ENCODE results near the gene LRFN3. TPM values are rescaled to one million over a fixed set of nuclear protein-coding genes. Genes with fewer than 3 reads are reported as not detected.

LRFN3 gene
- total RNA-seq, 1 experiment from 2014 or later: 15.8 TPM

DNA sequence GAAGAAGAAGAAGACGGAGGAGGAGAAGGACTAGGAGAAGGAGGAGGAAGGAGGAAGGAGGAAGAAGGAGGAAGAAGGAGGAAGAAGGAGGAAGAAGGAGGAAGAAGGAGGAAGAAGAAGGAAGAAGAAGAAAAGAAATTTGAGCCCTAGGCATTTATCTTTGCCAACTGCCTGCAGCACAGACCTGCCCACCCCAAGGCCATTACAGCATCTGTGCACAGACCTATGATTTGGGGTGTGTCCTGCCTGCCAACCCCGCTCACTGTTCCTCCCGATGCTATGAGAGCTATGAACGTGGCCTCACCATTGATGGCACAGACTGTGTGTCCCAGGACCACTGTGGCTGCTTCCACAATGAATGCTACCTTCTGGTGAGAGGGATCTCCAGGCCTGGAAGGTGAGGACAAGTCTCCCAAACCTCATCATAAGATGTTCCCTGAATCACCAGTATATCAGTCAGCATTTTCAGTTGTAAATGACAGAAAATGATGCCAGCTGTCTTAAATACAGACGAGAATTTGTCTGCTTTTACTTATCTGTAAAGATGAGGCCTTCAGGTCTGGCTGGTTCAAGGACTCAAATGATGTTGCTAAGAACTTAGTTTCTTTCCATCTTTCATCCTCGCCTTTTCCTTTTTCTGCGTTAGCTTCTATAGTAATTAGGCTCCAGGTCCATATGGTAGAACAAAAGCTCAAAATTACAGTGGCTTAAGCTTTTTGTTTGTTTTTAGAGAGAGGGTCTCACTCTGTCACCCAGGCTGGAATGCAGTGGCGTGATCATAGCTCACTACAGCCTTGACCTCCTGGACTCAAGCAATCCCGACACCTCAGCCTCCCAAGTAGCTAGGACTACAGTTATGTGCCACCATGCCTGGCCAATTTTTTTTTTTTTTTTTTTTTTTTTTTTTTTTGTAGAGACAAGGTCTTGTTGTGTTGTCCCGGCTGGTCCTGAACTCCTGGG is 54.9 kb downstream of the LRFN3 start:
- in situ Hi-C loops (cut with HindIII; ENCODE audit: low sequenced_read_pairs): no loop called here
- DNase-seq (ENCODE audit: low spot score): no peak

DNA sequence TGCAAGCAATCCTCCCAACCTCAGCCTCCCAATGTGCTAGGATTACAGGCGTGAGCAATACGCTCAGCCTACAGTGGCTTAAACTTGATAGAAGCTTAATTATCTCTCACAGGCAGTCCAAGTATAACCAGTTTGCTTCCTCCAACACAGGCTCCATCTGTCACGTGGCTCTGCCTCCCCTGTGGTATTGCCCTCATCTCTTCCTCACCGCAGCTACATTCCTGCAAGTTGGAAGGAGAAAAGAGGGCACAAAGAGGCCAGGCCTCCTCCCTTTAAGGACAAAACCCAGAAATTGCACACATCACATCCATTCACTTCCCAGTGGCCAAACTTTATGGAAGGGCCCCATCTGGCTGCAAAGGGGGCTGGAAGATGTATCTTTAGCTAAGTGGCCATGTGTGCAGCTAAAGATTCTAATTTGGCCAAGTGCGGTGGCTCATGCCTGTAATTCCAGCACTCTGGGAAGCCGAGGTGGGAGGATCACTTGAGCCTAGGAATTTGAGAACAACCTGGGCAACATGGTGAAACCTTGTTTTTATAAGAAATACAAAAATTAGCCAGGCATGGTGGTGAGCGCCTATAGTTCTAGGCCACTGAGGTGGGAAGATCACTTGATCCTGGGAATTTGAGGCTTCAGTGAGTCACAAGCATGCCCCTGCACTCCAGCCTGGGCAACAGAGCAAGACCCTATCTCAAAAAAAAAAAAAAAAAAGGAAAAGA is 55.7 kb downstream of the LRFN3 start:
- in situ Hi-C loops (cut with HindIII; ENCODE audit: low sequenced_read_pairs): no loop called here
- DNase-seq (ENCODE audit: low spot score): no peak

DNA sequence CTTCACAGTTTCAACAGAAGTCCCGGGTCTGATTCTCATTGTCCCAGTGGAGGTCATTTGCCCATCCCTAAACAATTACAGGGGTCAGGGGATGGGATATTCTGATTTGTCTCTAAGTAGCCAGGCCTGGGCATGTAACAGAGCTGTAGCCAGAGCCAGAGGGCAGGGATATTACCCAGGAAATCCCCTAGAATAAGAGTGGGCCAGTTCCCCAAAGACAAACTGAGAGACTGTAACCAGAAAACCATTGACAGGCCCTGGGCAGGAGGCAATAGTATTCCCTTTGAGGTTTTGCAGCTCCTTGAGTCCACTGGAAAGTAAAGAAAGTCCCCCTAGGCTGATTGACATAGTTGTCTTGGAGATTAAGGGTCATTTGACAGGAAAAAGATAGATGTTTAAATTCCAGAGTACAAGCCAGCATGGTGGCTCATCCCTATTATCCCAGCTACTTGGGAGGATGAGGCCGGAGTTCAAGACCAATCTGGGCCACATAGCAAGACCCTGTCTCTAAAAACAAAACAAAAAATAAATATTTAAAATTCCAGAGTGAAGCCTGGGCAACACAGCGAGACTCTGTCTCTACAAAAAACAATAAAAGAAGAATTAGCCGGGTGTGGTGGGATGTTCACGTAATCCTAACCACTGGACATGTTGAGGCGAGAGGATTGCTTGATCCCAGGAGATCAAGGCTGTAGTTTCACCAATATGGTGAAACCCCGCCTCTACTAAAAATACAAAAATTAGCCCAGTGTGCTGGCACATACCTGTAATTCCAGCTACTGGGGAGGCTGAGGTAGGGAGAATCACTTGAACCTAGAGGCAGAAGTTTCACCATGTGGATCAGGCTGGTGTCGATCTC is 57.0 kb downstream of the LRFN3 start:
- no peak for DNase-seq (ENCODE audit: low spot score)
- in situ Hi-C loops (cut with HindIII; ENCODE audit: low sequenced_read_pairs): no loop called here

DNA sequence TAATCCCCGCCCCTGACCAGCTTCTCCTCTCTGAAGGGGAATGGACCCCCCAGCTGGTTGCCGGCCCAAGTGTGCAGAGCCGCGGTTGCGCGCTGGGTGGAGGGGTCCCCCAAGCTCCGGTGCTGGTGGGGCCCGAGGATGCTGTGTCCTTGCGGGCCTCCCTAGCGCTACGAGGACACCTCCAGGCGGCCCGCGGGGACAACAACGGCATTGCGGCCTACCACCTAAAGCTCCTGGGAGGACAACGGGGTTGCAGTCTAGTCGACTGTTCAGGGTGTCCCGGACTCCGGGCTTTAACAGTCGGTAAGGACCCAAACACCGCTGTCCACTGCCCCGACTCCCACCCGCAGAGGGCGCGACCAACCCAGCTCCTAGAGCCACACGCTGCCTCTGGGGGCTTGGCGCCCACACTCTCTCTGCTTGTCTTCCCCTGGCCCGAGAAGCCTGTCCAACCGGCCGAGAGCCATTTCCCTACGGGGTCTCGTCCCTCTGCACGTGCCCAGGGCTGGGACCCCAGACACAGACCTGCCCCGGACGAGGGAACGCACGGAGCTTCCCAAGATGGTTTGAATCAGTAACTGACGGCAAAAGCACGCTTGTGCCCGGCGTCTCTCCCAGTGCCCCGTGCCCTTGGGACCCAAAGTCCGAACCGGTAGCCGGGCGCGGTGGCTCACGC is 57.9 kb downstream of the LRFN3 start:
- peak; percentile 37 for DNase-seq (ENCODE audit: low spot score)

More for the DNA sequence above, 57.9 kb downstream of the LRFN3 start:
- in situ Hi-C loops (cut with HindIII; ENCODE audit: low sequenced_read_pairs): no loop called here

Other genes starting within 250 kb of the LRFN3 start
- gene ZBTB32, start 231.8 kb upstream of the LRFN3 start, total RNA-seq (2014; rRNA removed; shearing (Covaris generic)): 0.17 TPM in 1 of 2 replicates, not detected in the other
- gene KMT2B, start 218.4 kb upstream of the LRFN3 start, total RNA-seq (2014; rRNA removed; shearing (Covaris generic)): 2.5 and 4.6 TPM in 2 replicates
- gene IGFLR1, start 193.9 kb upstream of the LRFN3 start, total RNA-seq (2014; rRNA removed; shearing (Covaris generic)): 4.0 and 9.3 TPM in 2 replicates
- gene U2AF1L4, start 191.0 kb upstream of the LRFN3 start, total RNA-seq (2014; rRNA removed; shearing (Covaris generic)): 6.3 and 44.4 TPM in 2 replicates
- gene PSENEN, start 190.7 kb upstream of the LRFN3 start, total RNA-seq (2014; rRNA removed; shearing (Covaris generic)): 63.1 and 65.0 TPM in 2 replicates
- gene LIN37, start 187.8 kb upstream of the LRFN3 start, total RNA-seq (2014; rRNA removed; shearing (Covaris generic)): 0.80 and 9.2 TPM in 2 replicates
- not detected in 2 replicates for gene HSPB6, start 179.3 kb upstream of the LRFN3 start, total RNA-seq (2014; rRNA removed; shearing (Covaris generic))
- 7.9 and 11.9 TPM in 2 replicates for gene PROSER3, start 178.2 kb upstream of the LRFN3 start, total RNA-seq (2014; rRNA removed; shearing (Covaris generic))
- gene ARHGAP33, start 160.8 kb upstream of the LRFN3 start, total RNA-seq (2014; rRNA removed; shearing (Covaris generic)): 1.7 and 4.6 TPM in 2 replicates
- gene PRODH2, start 123.5 kb upstream of the LRFN3 start, total RNA-seq (2014; rRNA removed; shearing (Covaris generic)): not detected in 2 replicates
- 0.18 TPM in 1 of 2 replicates, not detected in the other for gene NPHS1, start 83.9 kb upstream of the LRFN3 start, total RNA-seq (2014; rRNA removed; shearing (Covaris generic))
- 3.0 and 5.2 TPM in 2 replicates for gene KIRREL2, start 79.5 kb upstream of the LRFN3 start, total RNA-seq (2014; rRNA removed; shearing (Covaris generic))
- gene APLP1, start 67.8 kb upstream of the LRFN3 start, total RNA-seq (2014; rRNA removed; shearing (Covaris generic)): 121 and 133 TPM in 2 replicates
- 4.1 and 8.4 TPM in 2 replicates for gene NFKBID, start 35.8 kb upstream of the LRFN3 start, total RNA-seq (2014; rRNA removed; shearing (Covaris generic))
- not detected in 2 replicates for gene HCST, start 33.8 kb upstream of the LRFN3 start, total RNA-seq (2014; rRNA removed; shearing (Covaris generic))
- 7.3 TPM in 1 of 2 replicates, not detected in the other for gene TYROBP, start 28.1 kb upstream of the LRFN3 start, total RNA-seq (2014; rRNA removed; shearing (Covaris generic))
- gene SDHAF1, start 58.8 kb downstream of the LRFN3 start, total RNA-seq (2014; rRNA removed; shearing (Covaris generic)): 41.7 and 46.9 TPM in 2 replicates
- 0.37 and 1.1 TPM in 2 replicates for gene SYNE4, start 72.4 kb downstream of the LRFN3 start, total RNA-seq (2014; rRNA removed; shearing (Covaris generic))
- gene ALKBH6, start 77.8 kb downstream of the LRFN3 start, total RNA-seq (2014; rRNA removed; shearing (Covaris generic)): 28.2 and 39.3 TPM in 2 replicates
- gene CLIP3, start 96.5 kb downstream of the LRFN3 start, total RNA-seq (2014; rRNA removed; shearing (Covaris generic)): 0.37 TPM in 1 of 2 replicates, not detected in the other
- 0.37 and 5.2 TPM in 2 replicates for gene THAP8, start 117.9 kb downstream of the LRFN3 start, total RNA-seq (2014; rRNA removed; shearing (Covaris generic))
- gene WDR62, start 118.5 kb downstream of the LRFN3 start, total RNA-seq (2014; rRNA removed; shearing (Covaris generic)): 9.7 and 12.9 TPM in 2 replicates
- gene OVOL3, start 174.8 kb downstream of the LRFN3 start, total RNA-seq (2014; rRNA removed; shearing (Covaris generic)): not detected in 2 replicates
- gene POLR2I, start 178.5 kb downstream of the LRFN3 start, total RNA-seq (2014; rRNA removed; shearing (Covaris generic)): 120 and 122 TPM in 2 replicates
- gene TBCB, start 179.1 kb downstream of the LRFN3 start, total RNA-seq (2014; rRNA removed; shearing (Covaris generic)): 314 and 477 TPM in 2 replicates
- 266 and 370 TPM in 2 replicates for gene CAPNS1, start 203.7 kb downstream of the LRFN3 start, total RNA-seq (2014; rRNA removed; shearing (Covaris generic))
- not detected in 2 replicates for gene COX7A1, start 216.1 kb downstream of the LRFN3 start, total RNA-seq (2014; rRNA removed; shearing (Covaris generic))